Naive thymus-derived CD8-positive, alpha-beta T cell (primary cell): ENCODE data around the gene ANKS1B. TPM values are rescaled to one million over a fixed set of nuclear protein-coding genes. Genes with fewer than 3 reads are reported as not detected.

Source experiments
- ATAC-seq, 2 donors: fragments of 150-1000 bp; cut with Tn5 transposase in 1 of 2; sonication (Bioruptor Pico), chemical (Tn5 transposase) in 1 of 2; 1 replicate in 1 of 2; 2 replicates in 1 of 2; pipeline ENCODE4 v1.10.0; 2021; ENCODE audit warnings: mild to moderate bottlenecking in 2 of 2, moderate library complexity in 2 of 2
- POLR2A ChIA-PET: fragments of 350-600 bp; sonication (Branson Sonifier 250); formaldehyde crosslinking; loops from one replicate; lab custom pipeline; 2021; ENCODE audit warnings: antibody characterized with exemption; lab: Charles Lee
- DNase-seq, 10 donors: peaks; one replicate each; pipeline versions ENCODE4 v3.0.0 to v3.0.0-alpha.2; 2020 to 2022
- H3K27ac Mint-ChIP-seq, 10 donors: one replicate each; pipeline ENCODE4 v1.8.0; 2020 to 2022; ENCODE audit warnings: mild to moderate bottlenecking in 10 of 10, mixed read lengths in 10 of 10, moderate library complexity in 4 of 10, inconsistent platforms in 1 of 10
- H3K27me3 Mint-ChIP-seq, 5 donors: one replicate each; pipeline ENCODE4 v1.8.0; 2021 to 2022; ENCODE audit warnings: mixed read lengths in 5 of 5
- H3K36me3 Mint-ChIP-seq, 3 donors: one replicate each; pipeline ENCODE4 v1.8.0; 2020 to 2022; ENCODE audit warnings: mixed read lengths in 3 of 3, mild to moderate bottlenecking in 2 of 3, inconsistent platforms in 1 of 3
- H3K4me1 Mint-ChIP-seq, 4 donors: one replicate each; pipeline ENCODE4 v1.8.0; 2021 to 2022; ENCODE audit warnings: mixed read lengths in 4 of 4
- H3K4me3 Mint-ChIP-seq, 10 donors: one replicate each; pipeline ENCODE4 v1.8.0; 2020 to 2022; ENCODE audit warnings: mild to moderate bottlenecking in 10 of 10, mixed read lengths in 10 of 10, moderate library complexity in 6 of 10, inconsistent platforms in 1 of 10
- H3K9me3 Mint-ChIP-seq, 9 donors: one replicate each; pipeline ENCODE4 v1.8.0; 2020 to 2022; ENCODE audit warnings: mixed read lengths in 9 of 9, mild to moderate bottlenecking in 3 of 9, inconsistent platforms in 1 of 9, moderate library complexity in 1 of 9
- polyA plus RNA-seq, 3 donors: library from polyadenylated mRNA; unstranded; fragments of 300-500 nt; fragmentation: Illumina TruSeq; gene quantifications; one replicate each; pipeline ENCODE4 v1.2.3, GENCODE V29; 2021
- total RNA-seq, 8 experiments: library from RNA in 2 of 8; stranded (reverse) in 2 of 8; gene quantifications; one replicate each; pipeline ENCODE4 v1.2.3 and lab custom pipeline; 2021 to 2026

ANKS1B gene
- total and polyA plus RNA-seq, 5 experiments from 2014 or later: not detected

DNA sequence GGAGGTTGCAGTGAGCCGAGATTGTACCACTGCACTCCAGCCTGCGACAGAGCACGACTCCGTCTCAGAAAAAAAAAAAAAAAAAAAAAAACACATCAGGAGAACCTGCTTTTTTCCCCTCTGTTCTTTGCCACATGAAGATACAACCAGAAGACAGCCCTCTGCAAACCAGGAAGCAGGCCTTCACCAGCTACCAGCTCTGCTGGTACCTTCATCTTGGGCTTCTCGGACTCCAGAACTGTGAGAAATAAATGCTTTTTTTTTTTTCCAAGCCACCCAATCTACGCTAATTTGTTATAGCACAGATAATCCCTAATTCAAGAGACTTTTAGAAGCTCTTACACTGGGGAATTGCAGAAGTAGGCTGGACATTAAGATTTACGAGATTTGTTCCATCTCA is 216.0 kb downstream of the ANKS1B start:
- ATAC-seq: no peak
- H3K4me3 Mint-ChIP-seq: no peak overlapping the region
- no peak overlapping the region for H3K27ac Mint-ChIP-seq
- peaks cover 0 to 2% (median 0%) of the 10 kb centered on the region in 9 donors for H3K9me3 Mint-ChIP-seq
- H3K27me3 Mint-ChIP-seq: peaks cover 0 to 2% (median 0%) of the 10 kb centered on the region in 5 donors
- no peaks in the 10 kb centered on the region for H3K4me1 Mint-ChIP-seq
- POLR2A ChIA-PET: no interaction called here
- no peak for DNase-seq
- no peaks in the 10 kb centered on the region for H3K36me3 Mint-ChIP-seq

GRCh38 chr12:99767809-99768208 is 216.9 kb downstream of the ANKS1B start:
- H3K4me1 Mint-ChIP-seq: no peaks in the 10 kb centered on the region
- H3K27ac Mint-ChIP-seq: no peak overlapping the region
- no peak overlapping the region for H3K4me3 Mint-ChIP-seq
- DNase-seq (no peak), ATAC-seq (no peak)
- POLR2A ChIA-PET: no interaction called here
- peaks cover 0 to 2% (median 0%) of the 10 kb centered on the region in 5 donors for H3K27me3 Mint-ChIP-seq
- H3K36me3 Mint-ChIP-seq: no peaks in the 10 kb centered on the region
- H3K9me3 Mint-ChIP-seq: peaks cover 0 to 4% (median 0%) of the 10 kb centered on the region in 9 donors

- no peaks in the 10 kb centered on the region for H3K36me3 Mint-ChIP-seq
Observed at GRCh38 chr12:99766408-99766807, 218.3 kb downstream of the ANKS1B start.

GRCh38 chr12:99765469-99766114 is 219.1 kb downstream of the ANKS1B start:
- Mint-ChIP-seq H3K4me3 (no peak overlapping the region), H3K9me3 (peaks cover 0 to 9% (median 1%) of the 10 kb centered on the region in 9 donors), H3K4me1 (no peaks in the 10 kb centered on the region), H3K36me3 (no peaks in the 10 kb centered on the region), H3K27ac (no peak overlapping the region), H3K27me3 (peaks cover 0 to 2% (median 0%) of the 10 kb centered on the region in 5 donors)
- DNase-seq: no peak
- POLR2A ChIA-PET: no interaction called here
- ATAC-seq: no peak

More at GRCh38 chr12:99766408-99766807, 218.3 kb downstream of the ANKS1B start:
- POLR2A ChIA-PET: no interaction called here
- no peak for DNase-seq
- no peaks in the 10 kb centered on the region for H3K4me1 Mint-ChIP-seq
- H3K4me3 Mint-ChIP-seq: no peak overlapping the region
- H3K27me3 Mint-ChIP-seq: peaks cover 0 to 2% (median 0%) of the 10 kb centered on the region in 5 donors
- H3K27ac Mint-ChIP-seq: no peak overlapping the region
- peaks cover 0 to 5% (median 0%) of the 10 kb centered on the region in 9 donors for H3K9me3 Mint-ChIP-seq
- no peak for ATAC-seq

- ATAC-seq: no peak
- Mint-ChIP-seq H3K27me3 (no peaks in the 10 kb centered on the region), H3K4me1 (no peaks in the 10 kb centered on the region), H3K4me3 (no peak overlapping the region), H3K27ac (no peak overlapping the region), H3K36me3 (peaks cover 0 to 3% (median 0%) of the 10 kb centered on the region in 3 donors), H3K9me3 (peaks cover 3 to 24% (median 5%) of the 10 kb centered on the region in 9 donors)
- POLR2A ChIA-PET: no interaction called here
- DNase-seq: no peak
Observed at GRCh38 chr12:99759444-99759843, 225.3 kb downstream of the ANKS1B start.

- Mint-ChIP-seq H3K27ac (no peak overlapping the region), H3K36me3 (peaks cover 0 to 7% (median 0%) of the 10 kb centered on the region in 3 donors), H3K27me3 (no peaks in the 10 kb centered on the region), H3K4me1 (no peaks in the 10 kb centered on the region), H3K4me3 (no peak overlapping the region), H3K9me3 (peaks cover 2 to 29% (median 8%) of the 10 kb centered on the region in 9 donors)
- DNase-seq (no peak), ATAC-seq (no peak)
- POLR2A ChIA-PET: no interaction called here
Observed at GRCh38 chr12:99758997-99759396, 225.7 kb downstream of the ANKS1B start.

- H3K9me3 Mint-ChIP-seq: peaks cover 2 to 33% (median 16%) of the 10 kb centered on the region in 9 donors
- ATAC-seq (no peak), DNase-seq (no peak)
- H3K4me3 Mint-ChIP-seq: no peak overlapping the region
- no peaks in the 10 kb centered on the region for H3K27me3 Mint-ChIP-seq
- H3K36me3 Mint-ChIP-seq: peaks cover 0 to 11% (median 0%) of the 10 kb centered on the region in 3 donors
- H3K27ac Mint-ChIP-seq: no peak overlapping the region
- no peaks in the 10 kb centered on the region for H3K4me1 Mint-ChIP-seq
- POLR2A ChIA-PET: no interaction called here
Observed at GRCh38 chr12:99752740-99753139, 232.0 kb downstream of the ANKS1B start.

GRCh38 chr12:99746538-99746937 is 238.2 kb downstream of the ANKS1B start:
- DNase-seq: no peak
- POLR2A ChIA-PET: no interaction called here
- H3K36me3 Mint-ChIP-seq: no peaks in the 10 kb centered on the region
- H3K4me1 Mint-ChIP-seq: no peaks in the 10 kb centered on the region
- H3K27me3 Mint-ChIP-seq: no peaks in the 10 kb centered on the region
- H3K4me3 Mint-ChIP-seq: no peak overlapping the region
- ATAC-seq: no peak
- H3K9me3 Mint-ChIP-seq: peaks cover 0 to 7% (median 0%) of the 10 kb centered on the region in 9 donors
- no peak overlapping the region for H3K27ac Mint-ChIP-seq

- POLR2A ChIA-PET: no interaction called here
- Mint-ChIP-seq H3K27me3 (no peaks in the 10 kb centered on the region), H3K4me1 (no peaks in the 10 kb centered on the region), H3K9me3 (peaks cover 0 to 7% (median 0%) of the 10 kb centered on the region in 9 donors), H3K4me3 (no peak overlapping the region), H3K27ac (no peak overlapping the region), H3K36me3 (no peaks in the 10 kb centered on the region)
- DNase-seq (no peak), ATAC-seq (no peak)
Observed at GRCh38 chr12:99745895-99746294, 238.8 kb downstream of the ANKS1B start.

GRCh38 chr12:99745121-99745520 is 239.6 kb downstream of the ANKS1B start:
- DNase-seq (no peak), ATAC-seq (no peak)
- peaks cover 0 to 7% (median 0%) of the 10 kb centered on the region in 9 donors for H3K9me3 Mint-ChIP-seq
- H3K4me3 Mint-ChIP-seq: no peak overlapping the region
- H3K27me3 Mint-ChIP-seq: no peaks in the 10 kb centered on the region
- no peak overlapping the region for H3K27ac Mint-ChIP-seq
- no peaks in the 10 kb centered on the region for H3K4me1 Mint-ChIP-seq
- no peaks in the 10 kb centered on the region for H3K36me3 Mint-ChIP-seq
- POLR2A ChIA-PET: no interaction called here

- Mint-ChIP-seq H3K36me3 (no peaks in the 10 kb centered on the region), H3K4me3 (no peak overlapping the region), H3K27ac (no peak overlapping the region), H3K27me3 (no peaks in the 10 kb centered on the region), H3K4me1 (no peaks in the 10 kb centered on the region), H3K9me3 (peaks cover 0 to 28% (median 6%) of the 10 kb centered on the region in 9 donors)
- ATAC-seq: no peak
- DNase-seq: no peak
- POLR2A ChIA-PET: no interaction called here
Observed at GRCh38 chr12:99736760-99737269, 247.9 kb downstream of the ANKS1B start.

- ATAC-seq: no peak
- Mint-ChIP-seq H3K9me3 (peaks cover 0 to 30% (median 10%) of the 10 kb centered on the region in 9 donors), H3K4me1 (no peaks in the 10 kb centered on the region), H3K4me3 (no peak overlapping the region), H3K27ac (no peak overlapping the region), H3K36me3 (no peaks in the 10 kb centered on the region), H3K27me3 (no peaks in the 10 kb centered on the region)
- no peak for DNase-seq
- POLR2A ChIA-PET: no interaction called here
Observed at GRCh38 chr12:99732131-99732530, 252.6 kb downstream of the ANKS1B start.

DNA sequence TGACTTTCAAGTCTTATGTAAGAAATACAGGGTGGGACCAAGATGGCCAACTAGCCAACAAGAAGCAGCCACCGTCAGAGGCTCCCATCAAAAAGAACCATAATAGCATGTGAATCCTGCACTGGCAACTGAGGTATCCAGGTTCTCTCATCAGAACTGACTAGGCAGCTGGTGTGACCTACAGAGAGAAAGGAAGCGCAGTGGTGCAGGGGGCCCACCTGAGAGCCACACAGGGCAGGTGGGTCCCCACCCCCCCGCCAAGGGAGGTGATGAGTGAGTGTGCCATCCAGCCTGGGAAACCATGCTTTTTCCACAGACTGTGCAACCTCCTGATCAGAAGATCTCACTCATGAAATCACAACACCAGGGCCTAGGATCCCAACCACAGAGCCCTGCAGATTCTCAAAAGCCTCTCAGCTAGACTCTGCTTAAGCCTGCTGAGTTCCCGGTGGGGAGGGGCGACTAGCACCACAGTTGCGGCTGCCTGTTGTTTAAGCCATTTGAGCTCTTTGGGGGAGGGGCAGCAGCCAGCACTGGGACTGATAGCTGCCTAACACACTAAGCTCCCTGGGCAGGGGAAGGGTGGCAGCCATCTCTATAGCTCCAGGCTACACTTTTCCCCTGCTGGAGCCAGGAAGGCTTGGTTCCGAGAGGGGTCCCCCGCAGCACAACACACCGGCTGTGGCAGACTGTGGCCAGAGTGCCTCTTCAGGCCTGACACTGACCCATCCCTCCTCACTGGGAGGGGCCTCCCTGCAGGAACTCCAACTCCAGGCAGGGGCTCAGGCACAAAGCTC is 261.8 kb downstream of the ANKS1B start:
- no peak for ATAC-seq
- peaks cover 0 to 38% (median 4%) of the 10 kb centered on the region in 9 donors for H3K9me3 Mint-ChIP-seq
- POLR2A ChIA-PET: no interaction called here
- H3K27ac Mint-ChIP-seq: no peak overlapping the region
- no peaks in the 10 kb centered on the region for H3K27me3 Mint-ChIP-seq
- H3K4me3 Mint-ChIP-seq: no peak overlapping the region
- H3K36me3 Mint-ChIP-seq: no peaks in the 10 kb centered on the region
- no peak for DNase-seq
- no peaks in the 10 kb centered on the region for H3K4me1 Mint-ChIP-seq
